Left ventricle myocardium inferior (tissue), 1 donor: ENCODE measurements around the gene THEM5. TPM values are rescaled to one million over a fixed set of nuclear protein-coding genes. Genes with fewer than 3 reads are reported as not detected.

Experiments
- DNase-seq: peaks from one replicate; pipeline ENCODE4 v3.0.0-alpha.2; 2020
- H3K27ac ChIP-seq: fragments of 200-600 bp; replicated peaks from 2 replicates; pipeline ENCODE4 v1.8.0; 2021
- H3K27me3 ChIP-seq: fragments of 200-600 bp; 2 replicates; pipeline ENCODE4 v1.8.0; 2021; ENCODE audit warnings: low read depth
- H3K36me3 ChIP-seq: fragments of 200-600 bp; 2 replicates; pipeline ENCODE4 v1.8.0; 2021
- H3K4me1 ChIP-seq: fragments of 200-600 bp; 2 replicates; pipeline ENCODE4 v1.8.0; 2021
- H3K4me3 ChIP-seq: fragments of 200-600 bp; 2 replicates; pipeline ENCODE4 v1.8.0; 2021; ENCODE audit warnings: mild to moderate bottlenecking, moderate library complexity
- H3K9me3 ChIP-seq: fragments of 200-600 bp; replicated peaks from 2 replicates; pipeline ENCODE4 v1.8.0; 2021
- CTCF ChIP-seq: fragments of 200-600 bp; IDR thresholded peaks from 2 replicates; pipeline ENCODE4 v1.8.0; 2021; ENCODE audit warnings: antibody characterized with exemption, mild to moderate bottlenecking, borderline replicate concordance
- intact Hi-C: fragments of 100-400 bp; cut with micrococcal nuclease; formaldehyde crosslinking; loops from one replicate; pipeline ENCODE4 v1.11.0; 2022
- total RNA-seq: library from RNA; stranded (reverse); fragmentation: NEBNext Ultra II Directional; extraction: Animal tissue kit (Norgen Biotek cat#: 25700); gene quantifications from one replicate; pipeline ENCODE4 v1.2.1, GENCODE V29; 2021
- donor health status: DM: no; HTN: yes; CAD: no; lungs with severe emphysema.

The THEM5 gene
- total RNA-seq, 1 donor from 2014 or later: not detected

- DNase-seq: no peak
- no peak overlapping the region for H3K4me3 ChIP-seq
- intact Hi-C loops: no loop called here
Observed at GRCh38 chr1:151843398-151843797, 10.1 kb downstream of the THEM5 start.

GRCh38 chr1:151841141-151841540 is 12.4 kb downstream of the THEM5 start:
- H3K36me3 ChIP-seq: no peaks in the 10 kb centered on the region
- intact Hi-C loops: no loop called here
- no peaks in the 10 kb centered on the region for H3K9me3 ChIP-seq
- DNase-seq: no peak
- no peak for TF ChIP-seq CTCF
- H3K27ac ChIP-seq: no peak overlapping the region
- peaks cover 86% of the 10 kb centered on the region for H3K27me3 ChIP-seq
- H3K4me3 ChIP-seq: no peak overlapping the region
- peaks cover 28% of the 10 kb centered on the region for H3K4me1 ChIP-seq

More at GRCh38 chr1:151843398-151843797, 10.1 kb downstream of the THEM5 start:
- Histone ChIP-seq H3K27ac (no peak overlapping the region), H3K36me3 (no peaks in the 10 kb centered on the region), H3K4me1 (peaks cover 20% of the 10 kb centered on the region), H3K9me3 (no peaks in the 10 kb centered on the region), H3K27me3 (peaks cover 91% of the 10 kb centered on the region)
- no peak for TF ChIP-seq CTCF

GRCh38 chr1:151840421-151840820 is 13.1 kb downstream of the THEM5 start:
- H3K27me3 ChIP-seq: peaks cover 79% of the 10 kb centered on the region
- intact Hi-C loops: no loop called here

GRCh38 chr1:151839457-151840403 is 13.8 kb downstream of the THEM5 start, which contains the start of gene C2CD4D:
Gene C2CD4D, minus strand, starts transcription at chr1:151839820. Its CDS starts 831 bp downstream, at chr1:151838989.
- Histone ChIP-seq H3K27me3 (peaks cover 72% of the 10 kb centered on the region), H3K36me3 (no peaks in the 10 kb centered on the region), H3K27ac (no peak within 1 kb of the TSS), H3K4me3 (peak within 1 kb of the TSS; percentile 68), H3K9me3 (no peaks in the 10 kb centered on the region), H3K4me1 (peaks cover 28% of the 10 kb centered on the region)
- peak; percentile 48 for DNase-seq
- TF ChIP-seq CTCF: no peak
- intact Hi-C loops: no loop called here

More at GRCh38 chr1:151840421-151840820, 13.1 kb downstream of the THEM5 start:
- Histone ChIP-seq H3K4me1 (peaks cover 28% of the 10 kb centered on the region), H3K36me3 (no peaks in the 10 kb centered on the region), H3K27ac (no peak overlapping the region), H3K4me3 (no peak overlapping the region), H3K9me3 (no peaks in the 10 kb centered on the region)
- no peak for DNase-seq
- TF ChIP-seq CTCF: no peak

- Histone ChIP-seq H3K4me1 (peaks cover 28% of the 10 kb centered on the region), H3K9me3 (no peaks in the 10 kb centered on the region), H3K36me3 (no peaks in the 10 kb centered on the region), H3K4me3 (peak overlapping the region; percentile 68), H3K27ac (no peak overlapping the region), H3K27me3 (peaks cover 65% of the 10 kb centered on the region)
- no peak for DNase-seq
- intact Hi-C loops: no loop called here
- no peak for TF ChIP-seq CTCF
Observed at GRCh38 chr1:151839082-151839412, 14.5 kb downstream of the THEM5 start.
